H1 (cell line): ENCODE results near the gene YEATS2. TPM values are rescaled to one million over a fixed set of nuclear protein-coding genes. Genes with fewer than 3 reads are reported as not detected.

Experiments used
- CTCF ChIA-PET: fragments of 300-600 bp; sonication (Branson Sonifier 250); formaldehyde crosslinking; loops from one replicate; lab custom pipeline; 2021; ENCODE audit not compliant: partially characterized antibody; lab: Charles Lee
- POLR2A ChIA-PET: fragments of 300-600 bp; sonication (Branson Sonifier 250); formaldehyde crosslinking; loops from one replicate; lab custom pipeline; 2021; ENCODE audit warnings: inconsistent platforms; ENCODE audit not compliant: partially characterized antibody; lab: Charles Lee
- DNase-seq, 2 experiments: peaks; one replicate each; pipeline versions ENCODE4 v3.0.0 to v3.0.0-alpha.2; 2010 to 2022; ENCODE audit warnings: low spot score in 2 of 2, low read depth in 1 of 2, mixed read lengths in 1 of 2
- FAIRE-seq: peaks from 2 replicates; lab custom pipeline; 2011; peaks lifted over from hg19 to GRCh38; lab: Jason Lieb, UNC
- H2AFZ ChIP-seq: 2 replicates; pipeline ENCODE4 v1.8.1; 2012; ENCODE audit warnings: low read length, inconsistent platforms
- H2AK5ac ChIP-seq: 2 replicates; pipeline ENCODE4 v1.6.1; 2013; ENCODE audit warnings: low read depth, low read length
- H2BK120ac ChIP-seq: replicated peaks from 2 replicates; pipeline ENCODE3; 2013; ENCODE audit warnings: low read depth, low read length, inconsistent platforms
- H2BK12ac ChIP-seq: 2 replicates; pipeline ENCODE4 v1.6.1; 2013; ENCODE audit warnings: low read depth, low read length
- H2BK15ac ChIP-seq: 2 replicates; pipeline ENCODE4 v1.6.1; 2013; ENCODE audit warnings: low read length
- H2BK20ac ChIP-seq: 2 replicates; pipeline ENCODE4 v1.6.1; 2013; ENCODE audit warnings: low read length
- H2BK5ac ChIP-seq: 2 replicates; pipeline ENCODE4 v1.6.1; 2013; ENCODE audit warnings: low read depth, low read length
- H3K14ac ChIP-seq: 2 replicates; pipeline ENCODE4 v1.6.1; 2013; ENCODE audit warnings: inconsistent platforms; ENCODE audit not compliant: insufficient read length
- H3K18ac ChIP-seq: 2 replicates; pipeline ENCODE4 v1.6.1; 2013; ENCODE audit warnings: low read length; ENCODE audit errors: extremely low read depth
- H3K23ac ChIP-seq: 2 replicates; pipeline ENCODE4 v1.6.1; 2013; ENCODE audit warnings: inconsistent platforms; ENCODE audit not compliant: insufficient read length
- H3K23me2 ChIP-seq: 2 replicates; pipeline ENCODE4 v1.6.1; 2013; ENCODE audit warnings: low read depth, low read length
- H3K27ac ChIP-seq: 2 replicates; pipeline ENCODE4 v1.6.1; 2011; ENCODE audit warnings: low read depth, low read length, inconsistent platforms
- H3K27me3 ChIP-seq, 4 experiments: replicated peaks in 1 of 4; 1 replicate in 1 of 4; 2 replicates in 3 of 4; pipeline versions ENCODE4 v1.6.1 to v1.8.1; 2011 to 2013; ENCODE audit warnings: low read length in 3 of 4, mild to moderate bottlenecking in 3 of 4, inconsistent platforms in 2 of 4, mixed read lengths in 2 of 4, moderate library complexity in 1 of 4; ENCODE audit not compliant: control insufficient read depth in 3 of 4, insufficient read depth in 3 of 4; ENCODE audit errors: extremely low read depth in 1 of 4
- H3K36me3 ChIP-seq, 4 experiments: 2 replicates each; pipeline versions ENCODE4 v1.6.1 to v1.8.1; 2011 to 2013; ENCODE audit warnings: mild to moderate bottlenecking in 4 of 4, low read length in 3 of 4, moderate library complexity in 2 of 4, control low read depth in 1 of 4, inconsistent platforms in 1 of 4; ENCODE audit not compliant: insufficient read depth in 4 of 4, control insufficient read depth in 2 of 4
- H3K4ac ChIP-seq: replicated peaks from 2 replicates; pipeline ENCODE3; 2013; ENCODE audit warnings: low read length, low read depth, mixed read lengths, inconsistent platforms; ENCODE audit not compliant: insufficient read length
- H3K4me1 ChIP-seq, 4 experiments: replicated peaks in 1 of 4; 1 replicate in 1 of 4; 2 replicates in 3 of 4; pipeline versions ENCODE4 v1.6.1 to v1.8.1; 2011 to 2013; ENCODE audit warnings: low read length in 3 of 4, inconsistent platforms in 2 of 4, mixed read lengths in 1 of 4; ENCODE audit not compliant: insufficient read depth in 4 of 4, control insufficient read depth in 3 of 4
- H3K4me2 ChIP-seq, 2 experiments: 2 replicates each; pipeline versions ENCODE4 v1.6.1 to v1.8.1; 2011 to 2013; ENCODE audit warnings: low read depth in 2 of 2, low read length in 2 of 2, control low read depth in 1 of 2, inconsistent platforms in 1 of 2, mild to moderate bottlenecking in 1 of 2; ENCODE audit not compliant: insufficient read depth in 1 of 2
- H3K4me3 ChIP-seq, 4 experiments: fragments of 200-600, 300-600 bp in 1 of 4; sonication (generic), shearing (Covaris generic), sonication (Bioruptor Twin) in 1 of 4; 2 replicates each; pipeline versions ENCODE4 v1.5.1 to v1.8.1; 2011 to 2016; ENCODE audit warnings: low read length in 4 of 4, low read depth in 3 of 4, control low read depth in 2 of 4, inconsistent platforms in 2 of 4, mild to moderate bottlenecking in 2 of 4, mixed read lengths in 1 of 4, moderate library complexity in 1 of 4; ENCODE audit not compliant: insufficient read depth in 2 of 4; ENCODE audit errors: extremely low read depth in 1 of 4
- H3K56ac ChIP-seq: replicated peaks from 2 replicates; pipeline ENCODE3; 2013; ENCODE audit warnings: low read depth, mild to moderate bottlenecking, mixed read lengths, low read length, inconsistent platforms; ENCODE audit not compliant: insufficient read length
- H3K79me1 ChIP-seq: 2 replicates; pipeline ENCODE4 v1.6.1; 2013; ENCODE audit warnings: low read depth, low read length, control low read depth
- H3K79me2 ChIP-seq, 2 experiments: 2 replicates each; pipeline versions ENCODE4 v1.6.1 to v1.8.1; 2012 to 2013; ENCODE audit warnings: low read length in 2 of 2, mild to moderate bottlenecking in 2 of 2, inconsistent platforms in 1 of 2; ENCODE audit not compliant: insufficient read depth in 2 of 2, control insufficient read depth in 1 of 2
- H3K9ac ChIP-seq, 4 experiments: replicated peaks in 1 of 4; 1 replicate in 1 of 4; 2 replicates in 3 of 4; pipeline versions ENCODE4 v1.6.1 to v1.8.1; 2011 to 2013; ENCODE audit warnings: low read depth in 3 of 4, low read length in 3 of 4, control low read depth in 2 of 4, mild to moderate bottlenecking in 2 of 4, moderate library complexity in 2 of 4, inconsistent platforms in 1 of 4; ENCODE audit errors: extremely low read depth in 1 of 4
- H3K9me3 ChIP-seq, 2 experiments: 2 replicates each; pipeline versions ENCODE4 v1.6.1 to v1.8.1; 2012 to 2013; ENCODE audit warnings: mild to moderate bottlenecking in 2 of 2, moderate library complexity in 2 of 2, control low read depth in 1 of 2, inconsistent platforms in 1 of 2, low read depth in 1 of 2, low read length in 1 of 2, mixed read lengths in 1 of 2; ENCODE audit not compliant: insufficient read depth in 2 of 2
- H4K20me1 ChIP-seq, 2 experiments: replicated peaks in 1 of 2; 2 replicates each; pipeline versions ENCODE3 to v1.8.1; 2011 to 2013; ENCODE audit warnings: inconsistent platforms in 2 of 2, low read length in 2 of 2, mild to moderate bottlenecking in 1 of 2; ENCODE audit not compliant: insufficient read depth in 2 of 2, control insufficient read depth in 1 of 2
- H4K5ac ChIP-seq: 2 replicates; pipeline ENCODE4 v1.6.1; 2013; ENCODE audit warnings: low read length, low read depth, mixed read lengths, inconsistent platforms; ENCODE audit not compliant: insufficient read length
- H4K8ac ChIP-seq: 2 replicates; pipeline ENCODE4 v1.8.0; 2013; ENCODE audit warnings: mild to moderate bottlenecking, moderate library complexity, low read length, inconsistent platforms; ENCODE audit not compliant: insufficient read depth; ENCODE audit errors: extremely low read depth
- H4K91ac ChIP-seq: replicated peaks from 2 replicates; pipeline ENCODE3; 2013; ENCODE audit warnings: low read length, mixed read lengths, inconsistent platforms; ENCODE audit not compliant: insufficient read length
- ATF2 ChIP-seq: IDR thresholded peaks from 2 replicates; pipeline ENCODE4 v1.6.1; 2012; ENCODE audit warnings: low read length, inconsistent platforms
- BACH1 ChIP-seq: IDR thresholded peaks from 2 replicates; pipeline ENCODE4 v1.6.1; 2012; ENCODE audit warnings: low read length, improper control_type of control experiment
- BCL11A ChIP-seq, 2 experiments: IDR thresholded peaks; one replicate each; pipeline ENCODE4 v1.6.1; 2011; ENCODE audit warnings: low read depth in 2 of 2, low read length in 2 of 2, mild to moderate bottlenecking in 2 of 2
- BRCA1 ChIP-seq: IDR thresholded peaks from 2 replicates; pipeline ENCODE4 v1.6.1; 2012; ENCODE audit warnings: low read depth, low read length, improper control_type of control experiment
- CBX5 ChIP-seq: fragments of 300-800, 300-1000 bp; sonication (generic); IDR thresholded peaks from 2 replicates; pipeline ENCODE4 v1.7.1; 2016; ENCODE audit warnings: antibody characterized with exemption, low read length, low read depth
- HDAC2 ChIP-seq, 2 experiments: fragments of 300-600 bp in 1 of 2; sonication (generic) in 1 of 2; IDR thresholded peaks; 2 replicates each; pipeline ENCODE4 v1.6.1; 2011 to 2012; ENCODE audit warnings: low read depth in 2 of 2, low read length in 2 of 2, mild to moderate bottlenecking in 2 of 2, moderate library complexity in 2 of 2, borderline replicate concordance in 1 of 2, inconsistent platforms in 1 of 2
- KDM5A ChIP-seq: fragments of 200-600 bp; IDR thresholded peaks from 2 replicates; pipeline ENCODE4 v1.7.1; 2012; ENCODE audit warnings: mild to moderate bottlenecking, low read length, inconsistent platforms, mixed read lengths
- NRF1 ChIP-seq: IDR thresholded peaks from 2 replicates; pipeline ENCODE4 v1.6.1; 2011; ENCODE audit warnings: mild to moderate bottlenecking, low read depth, low read length, improper control_type of control experiment
- POLR2AphosphoS5 ChIP-seq: IDR thresholded peaks from 2 replicates; pipeline ENCODE4 v1.6.1; 2011; ENCODE audit warnings: low read depth, low read length
- RBBP5 ChIP-seq: IDR thresholded peaks from 2 replicates; pipeline ENCODE4 v1.7.1; 2012; ENCODE audit warnings: low read depth, mild to moderate bottlenecking, inconsistent platforms, low read length, moderate library complexity, borderline replicate concordance
- SIRT6 ChIP-seq: IDR thresholded peaks from one replicate; pipeline ENCODE4 v1.7.1; 2012; ENCODE audit warnings: low read length, inconsistent platforms
- SP4 ChIP-seq: IDR thresholded peaks from 2 replicates; pipeline ENCODE4 v1.6.1; 2012; ENCODE audit warnings: low read length, inconsistent platforms
- SRF ChIP-seq: IDR thresholded peaks from 2 replicates; pipeline ENCODE4 v1.6.1; 2011; ENCODE audit warnings: mild to moderate bottlenecking, low read depth, low read length, moderate library complexity
- TAF1 ChIP-seq: IDR thresholded peaks from 2 replicates; pipeline ENCODE4 v1.6.1; 2011; ENCODE audit warnings: mild to moderate bottlenecking, low read depth, low read length
- WGBS, 2 experiments: shearing (Covaris generic) in 1 of 2; methylation state at CpG; one replicate each; pipeline versions ENCODE4 v1.1.6 to v1.1.7; 2013 to 2015; ENCODE audit warnings: low lambda C conversion rate in 2 of 2, mixed read lengths in 2 of 2, inconsistent platforms in 1 of 2, low coverage in 1 of 2, missing lambda C conversion rate in 1 of 2; ENCODE audit not compliant: insufficient replicate concordance in 2 of 2, insufficient coverage in 1 of 2, insufficient read length in 1 of 2; ENCODE audit errors: extremely low coverage in 1 of 2, missing lambda C conversion rate in 1 of 2; 5-methylcytosine and 5-hydroxymethylcytosine counted together
- polyA plus RNA-seq, 7 experiments: library from polyadenylated mRNA; depleted of rRNA in 3 of 7; stranded (reverse) in 5 of 7; unstranded in 2 of 7; fragments of >200 nt in 5 of 7; fragments of 200-250 nt in 2 of 7; gene quantifications; 1 replicate in 5 of 7; 2 replicates in 1 of 7; 4 replicates in 1 of 7; pipeline versions ENCODE4 v1.2.1 to v1.2.3, GENCODE V29; 2011 to 2013; ENCODE audit warnings: missing spikeins in 2 of 7, mixed read lengths in 2 of 7
- total RNA-seq: library from RNA; stranded (reverse); fragmentation: NEBNext Ultra II Directional; extraction: Animal tissue kit (Norgen Biotek cat#: 25700); gene quantifications from 2 replicates; pipeline ENCODE4 v1.2.1, GENCODE V29; 2021

Gene YEATS2
- total and polyA plus RNA-seq, 2 of the 8 experiments (the other 6 are each of a cell fraction or from before 2014, with no cell fraction given) = 35.3 to 53.7 TPM

DNA sequence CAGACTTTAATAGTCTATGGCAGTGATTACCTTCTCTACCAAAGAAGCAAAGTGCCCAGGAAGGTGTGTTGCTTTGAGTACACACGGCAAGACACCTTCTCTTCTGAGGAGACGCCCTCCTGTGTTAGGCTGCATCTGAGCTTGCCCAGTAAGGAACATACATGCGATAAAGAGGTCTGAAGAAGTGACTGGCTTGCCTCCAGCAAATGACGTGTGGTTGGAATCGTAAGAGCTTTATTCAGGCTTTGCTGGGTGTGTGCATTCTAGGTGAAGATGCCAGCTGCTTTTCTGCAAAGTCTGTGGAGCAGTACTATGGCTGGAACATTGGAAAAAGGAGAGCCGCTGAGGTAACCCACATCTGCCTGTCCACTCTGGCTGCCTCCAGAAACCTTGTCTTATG is 105.4 kb downstream of the YEATS2 start:
- DNase-seq (no peak), FAIRE-seq (no peak)
- no peak overlapping the region for H2BK12ac ChIP-seq
- peaks cover 2% of the 10 kb centered on the region; the same call in 1 of the 2 replicates for H3K79me1 ChIP-seq
- H2BK5ac ChIP-seq = no peak overlapping the region
- H3K27ac ChIP-seq = no peak overlapping the region
- H2AFZ ChIP-seq = no peak overlapping the region
- no peaks in the 10 kb centered on the region for H3K9me3 ChIP-seq
- TF ChIP-seq TAF1 (no peak), KDM5A (no peak), RBBP5 (no peak), BRCA1 (no peak), SP4 (no peak), NRF1 (no peak), CBX5 (no peak), SIRT6 (no peak), BACH1 (no peak), SRF (no peak), ATF2 (no peak), BCL11A (IDR thresholded peaks at IDR 0.05; ENCODE audit: low read depth in 2 of 2, low read length in 2 of 2) (no peak), POLR2AphosphoS5 (no peak), HDAC2 (IDR thresholded peaks at IDR 0.05; ENCODE audit: borderline replicate concordance in 1 of 2, low read depth in 2 of 2, low read length in 2 of 2) (no peak)
- H3K23me2 ChIP-seq = no peaks in the 10 kb centered on the region
- H3K4me1 ChIP-seq = no peaks in the 10 kb centered on the region
- H3K4ac ChIP-seq = no peak overlapping the region
- WGBS, 2 experiments = 85% methylated on average over 6 of the region's 6 CpGs; no CpG with 5 or more reads in 1 of the 2 experiments
- H3K23ac ChIP-seq = no peak overlapping the region
- no peak overlapping the region for H2AK5ac ChIP-seq
- H3K27me3 ChIP-seq = no peaks in the 10 kb centered on the region
- ChIA-PET CTCF (interaction anchor here (1.0 kb wide), 1 partner anchor 10 kb away, joined by 3 read pairs; no protein-coding TSS in a partner anchor), POLR2A (no interaction called here)
- no peak overlapping the region for H3K4me2 ChIP-seq
- no peak overlapping the region for H4K5ac ChIP-seq
- no peak overlapping the region for H2BK15ac ChIP-seq
- no peak overlapping the region; a peak in 1 of 7 replicates for H3K9ac ChIP-seq
- no peak overlapping the region for H3K56ac ChIP-seq
- H3K79me2 ChIP-seq = no peaks in the 10 kb centered on the region
- no peak overlapping the region for H3K14ac ChIP-seq
- peaks cover 54 to 90% (median 83%) of the 10 kb centered on the region in 4 experiments for H3K36me3 ChIP-seq
- no peak overlapping the region for H3K4me3 ChIP-seq
- no peak overlapping the region for H2BK20ac ChIP-seq
- peaks cover 5 to 8% of the 10 kb centered on the region in 2 experiments for H4K20me1 ChIP-seq
- no peak overlapping the region for H4K91ac ChIP-seq
- no peak overlapping the region for H4K8ac ChIP-seq
- no peak overlapping the region for H2BK120ac ChIP-seq
- H3K18ac ChIP-seq = no peak overlapping the region
